NCI-H2081 treated with DMSO at 0.1 percent for 48 hours (cell line): Measurements from ENCODE around the gene LPP.

Source experiments
- DNase-seq: peaks from one replicate; lab custom pipeline; 2025; lab: John Stamatoyannopoulos, UW

The LPP gene

GRCh38 chr3:188877381-188877780, 723.4 kb downstream of the LPP start:
- DNase-seq, result no peak

- no peak for DNase-seq
Observed at GRCh38 chr3:188878076-188878475, 724.1 kb downstream of the LPP start.

- no peak for DNase-seq
Observed at GRCh38 chr3:188881954-188882641, 728.1 kb downstream of the LPP start.

GRCh38 chr3:188884299-188885043, 730.5 kb downstream of the LPP start:
- DNase-seq, result no peak

GRCh38 chr3:188888321-188889053, 734.5 kb downstream of the LPP start:
- no peak for DNase-seq

- no peak for DNase-seq
Observed at GRCh38 chr3:188889054-188889491, 735.1 kb downstream of the LPP start.

GRCh38 chr3:188890572-188891270, 736.8 kb downstream of the LPP start:
- DNase-seq, result no peak

- no peak for DNase-seq
Observed at GRCh38 chr3:188899881-188900280, 745.9 kb downstream of the LPP start.

GRCh38 chr3:188900421-188900951, 746.5 kb downstream of the LPP start:
- DNase-seq, result no peak

GRCh38 chr3:188901126-188901525, 747.2 kb downstream of the LPP start:
- DNase-seq, result no peak

- DNase-seq, result no peak
Observed at GRCh38 chr3:188901671-188902287, 747.8 kb downstream of the LPP start.

- DNase-seq, result no peak
Observed at GRCh38 chr3:188904670-188905069, 750.7 kb downstream of the LPP start.

- DNase-seq, result no peak
Observed at GRCh38 chr3:188905547-188905946, 751.6 kb downstream of the LPP start.

- no peak for DNase-seq
Observed at GRCh38 chr3:188906236-188906635, 752.3 kb downstream of the LPP start.

- DNase-seq, result no peak
Observed at GRCh38 chr3:188908002-188908850, 754.3 kb downstream of the LPP start.

GRCh38 chr3:188911026-188911850, 757.3 kb downstream of the LPP start:
- DNase-seq, result no peak

- DNase-seq, result no peak
Observed at GRCh38 chr3:188913084-188913483, 759.1 kb downstream of the LPP start.

- DNase-seq, result no peak
Observed at GRCh38 chr3:188914552-188914951, 760.6 kb downstream of the LPP start.

GRCh38 chr3:188915127-188915526, 761.2 kb downstream of the LPP start:
- DNase-seq, result no peak

GRCh38 chr3:188916934-188917401, 763.0 kb downstream of the LPP start:
- no peak for DNase-seq
